Activated B cell treated with CpG ODN at 0.5 μM for 24 hours (primary cell): ENCODE results near the gene FITM2. TPM values are rescaled to one million over a fixed set of nuclear protein-coding genes. Genes with fewer than 3 reads are reported as not detected.

Source experiments
- ATAC-seq: fragments of 200-7000 bp; cut with Tn5 transposase; one replicate; pipeline ENCODE4 v1.10.0; 2021; ENCODE audit warnings: low read depth, mild to moderate bottlenecking, moderate library complexity
- CTCF ChIA-PET: fragments of 350-600 bp; sonication (Branson Sonifier 250); formaldehyde crosslinking; loops from one replicate; lab custom pipeline; 2021; ENCODE audit warnings: antibody characterized with exemption; lab: Charles Lee
- POLR2A ChIA-PET: fragments of 350-600 bp; sonication (Branson Sonifier 250); formaldehyde crosslinking; loops from one replicate; lab custom pipeline; 2021; ENCODE audit warnings: antibody characterized with exemption; lab: Charles Lee
- DNase-seq: peaks from one replicate; pipeline ENCODE4 v3.0.0; 2022
- H3K27ac Mint-ChIP-seq: one replicate; pipeline ENCODE4 v1.8.0; 2020; ENCODE audit warnings: mixed read lengths
- H3K27me3 Mint-ChIP-seq: one replicate; pipeline ENCODE4 v1.8.0; 2021; ENCODE audit warnings: mixed read lengths
- H3K36me3 Mint-ChIP-seq: one replicate; pipeline ENCODE4 v1.8.0; 2021; ENCODE audit warnings: low read depth, mixed read lengths
- H3K4me1 Mint-ChIP-seq: one replicate; pipeline ENCODE4 v1.8.0; 2021; ENCODE audit warnings: mixed read lengths
- H3K4me3 Mint-ChIP-seq: one replicate; pipeline ENCODE4 v1.8.0; 2020; ENCODE audit warnings: mild to moderate bottlenecking, mixed read lengths
- H3K9me3 Mint-ChIP-seq: one replicate; pipeline ENCODE4 v1.8.0; 2020; ENCODE audit warnings: mixed read lengths
- CTCF ChIP-seq: fragments of 200-600 bp; IDR thresholded peaks from one replicate; pipeline ENCODE4 v1.8.0; 2022; ENCODE audit warnings: antibody characterized with exemption, mild to moderate bottlenecking
- intact Hi-C: fragments of 100-400 bp; cut with micrococcal nuclease; formaldehyde crosslinking; loops from one replicate; pipeline ENCODE4 v1.15.1; 2024
- total RNA-seq: library from RNA; stranded (reverse); gene quantifications from 2 replicates; pipeline ENCODE4 v1.2.3, GENCODE V29; 2022

FITM2 gene
- total RNA-seq, 1 donor from 2014 or later = 3.3 TPM

- Mint-ChIP-seq H3K27me3 (peaks cover 27% of the 10 kb centered on the region), H3K9me3 (no peaks in the 10 kb centered on the region), H3K4me1 (no peaks in the 10 kb centered on the region), H3K27ac (no peak within 1 kb of the TSS), H3K4me3 (no peak within 1 kb of the TSS), H3K36me3 (no peaks in the 10 kb centered on the region)
- CTCF ChIA-PET = no interaction called here
- TF ChIP-seq CTCF = no peak
- intact Hi-C loops = no loop called here
- POLR2A ChIA-PET = no interaction called here
- no peak for DNase-seq
- no peak for ATAC-seq
Measured at GRCh38 chr20:44336725-44337380, 25.9 kb upstream of the FITM2 start, which contains the start of gene R3HDML. R3HDML (plus strand) TSS chr20:44337043; CDS start chr20:44337158, 115 bp downstream.

- ATAC-seq = no peak
- Mint-ChIP-seq H3K36me3 (no peaks in the 10 kb centered on the region), H3K4me3 (no peak overlapping the region), H3K27ac (no peak overlapping the region), H3K9me3 (no peaks in the 10 kb centered on the region), H3K4me1 (no peaks in the 10 kb centered on the region), H3K27me3 (peaks cover 28% of the 10 kb centered on the region)
- no peak for TF ChIP-seq CTCF
- DNase-seq = no peak
- ChIA-PET CTCF (no interaction called here), POLR2A (no interaction called here)
- intact Hi-C loops = no loop called here
Measured at GRCh38 chr20:44336086-44336485, 25.1 kb upstream of the FITM2 start.

- H3K4me1 Mint-ChIP-seq = no peaks in the 10 kb centered on the region
- H3K27ac Mint-ChIP-seq = no peak overlapping the region
- ATAC-seq (no peak), DNase-seq (no peak)
- H3K4me3 Mint-ChIP-seq = no peak overlapping the region
- ChIA-PET CTCF (no interaction called here), POLR2A (no interaction called here)
- H3K27me3 Mint-ChIP-seq = peaks cover 28% of the 10 kb centered on the region
- H3K36me3 Mint-ChIP-seq = no peaks in the 10 kb centered on the region
- H3K9me3 Mint-ChIP-seq = no peaks in the 10 kb centered on the region
- intact Hi-C loops = no loop called here
- TF ChIP-seq CTCF = no peak
Measured at GRCh38 chr20:44335675-44336074, 24.7 kb upstream of the FITM2 start.

- H3K27me3 Mint-ChIP-seq = peaks cover 28% of the 10 kb centered on the region
- no peak for TF ChIP-seq CTCF
- no peaks in the 10 kb centered on the region for H3K4me1 Mint-ChIP-seq
- no peak overlapping the region for H3K4me3 Mint-ChIP-seq
- no peak for ATAC-seq
- ChIA-PET CTCF (no interaction called here), POLR2A (no interaction called here)
- no peak for DNase-seq
- H3K36me3 Mint-ChIP-seq = no peaks in the 10 kb centered on the region
- intact Hi-C loops = no loop called here
- no peaks in the 10 kb centered on the region for H3K9me3 Mint-ChIP-seq
- no peak overlapping the region for H3K27ac Mint-ChIP-seq
Measured at GRCh38 chr20:44334709-44335108, 23.7 kb upstream of the FITM2 start.

GRCh38 chr20:44334306-44334705 is 23.3 kb upstream of the FITM2 start:
- ATAC-seq (no peak), DNase-seq (no peak)
- POLR2A ChIA-PET = no interaction called here
- Mint-ChIP-seq H3K4me1 (no peaks in the 10 kb centered on the region), H3K9me3 (no peaks in the 10 kb centered on the region), H3K4me3 (no peak overlapping the region), H3K27ac (no peak overlapping the region), H3K27me3 (peaks cover 28% of the 10 kb centered on the region), H3K36me3 (no peaks in the 10 kb centered on the region)
- no peak for TF ChIP-seq CTCF
- CTCF ChIA-PET = no interaction called here
- intact Hi-C loops = no loop called here
